HCT116 (cell line): ENCODE results near the gene SORCS2. TPM values are rescaled to one million over a fixed set of nuclear protein-coding genes. Genes with fewer than 3 reads are reported as not detected.

Source experiments
- ATAC-seq: fragments of 200-7000 bp; cut with Tn5 transposase; 2 replicates; pipeline ENCODE4 v1.9.1; 2020; ENCODE audit warnings: mild to moderate bottlenecking, moderate library complexity
- BruUV-seq: library from RNA; stranded (reverse); fragments of 400-500 nt; replicated peaks from 2 replicates; lab custom pipeline; 2021; lab: Mats Ljungman, UMichigan
- CTCF ChIA-PET: fragments of 300-600 bp; sonication (Branson Sonifier 250); formaldehyde crosslinking; loops from one replicate; lab custom pipeline; 2021; ENCODE audit warnings: antibody characterized with exemption; lab: Charles Lee
- POLR2A ChIA-PET: fragments of 300-600, 350-600 bp; sonication (Branson Sonifier 250); formaldehyde crosslinking; loops from one replicate; lab custom pipeline; 2021; ENCODE audit warnings: antibody characterized with exemption; lab: Charles Lee
- RAD21 ChIA-PET, 2 experiments: fragments of 300-600 bp; sonication (Branson Sonifier 250); formaldehyde crosslinking; loops; one replicate each; lab custom pipeline; 2023; ENCODE audit warnings: low total read pairs in 2 of 2; ENCODE audit not compliant: uncharacterized antibody in 2 of 2, unreplicated experiment in 2 of 2, low non-redundant PET in 1 of 2; lab: Charles Lee
- DNase-seq: peaks from one replicate; pipeline ENCODE4 v3.0.0-alpha.2; 2010; ENCODE audit warnings: low read depth, low spot score
- H2AFZ ChIP-seq: fragments of 200-600 bp; shearing (Covaris generic), sonication (generic); 2 replicates; pipeline ENCODE4 v1.6.1; 2017; ENCODE audit warnings: low read depth, mixed run types, mixed read lengths, antibody characterized with exemption, low read length; ENCODE audit not compliant: poor library complexity, severe bottlenecking
- H3K27ac ChIP-seq: 2 replicates; pipeline ENCODE4 v1.5.1; 2012; ENCODE audit warnings: low read depth, low read length
- H3K27me3 ChIP-seq: fragments of 200-600 bp; sonication (generic); 2 replicates; pipeline ENCODE4 v1.6.1; 2016; ENCODE audit warnings: mixed run types, low read length, mixed read lengths; ENCODE audit not compliant: insufficient read depth
- H3K36me3 ChIP-seq, 2 experiments: fragments of 200-500 bp in 1 of 2; fragments of 200-600 bp in 1 of 2; sonication (Bioruptor generic) in 1 of 2; sonication (generic) in 1 of 2; 2 replicates each; pipeline versions ENCODE4 v1.5.1 to v1.6.1; 2014 to 2016; ENCODE audit warnings: low read length in 2 of 2, inconsistent platforms in 1 of 2, mixed read lengths in 1 of 2, mixed run types in 1 of 2; ENCODE audit not compliant: insufficient read depth in 2 of 2, control insufficient read depth in 1 of 2
- H3K4me1 ChIP-seq, 2 experiments: fragments of 200-600 bp in 1 of 2; sonication (generic) in 1 of 2; 2 replicates each; pipeline versions ENCODE4 v1.5.1 to v1.6.1; 2012 to 2017; ENCODE audit warnings: low read length in 2 of 2, inconsistent platforms in 1 of 2, mild to moderate bottlenecking in 1 of 2, mixed read lengths in 1 of 2, mixed run types in 1 of 2, moderate library complexity in 1 of 2; ENCODE audit not compliant: insufficient read depth in 2 of 2, control insufficient read depth in 1 of 2
- H3K4me2 ChIP-seq: fragments of 200-600 bp; sonication (generic); 2 replicates; pipeline ENCODE4 v1.6.1; 2017; ENCODE audit warnings: mixed run types, low read length, mixed read lengths
- H3K4me3 ChIP-seq, 2 experiments: fragments of 200-600 bp in 1 of 2; sonication (generic) in 1 of 2; replicated peaks in 1 of 2; 2 replicates each; pipeline ENCODE4 v1.5.1; 2011 to 2016; ENCODE audit warnings: low read length in 2 of 2, control low read depth in 1 of 2, low read depth in 1 of 2, mild to moderate bottlenecking in 1 of 2, mixed read lengths in 1 of 2, mixed run types in 1 of 2
- H3K79me2 ChIP-seq: fragments of 200-600 bp; sonication (generic); 2 replicates; pipeline ENCODE4 v1.6.1; 2017; ENCODE audit warnings: mild to moderate bottlenecking, mixed run types, low read length, moderate library complexity, mixed read lengths; ENCODE audit not compliant: insufficient read depth
- H3K9ac ChIP-seq: fragments of 200-600 bp; sonication (generic); 2 replicates; pipeline ENCODE4 v1.6.1; 2016; ENCODE audit warnings: low read length, mixed read lengths
- H3K9me2 ChIP-seq: fragments of 200-600 bp; sonication (generic), shearing (Covaris generic); 2 replicates; pipeline ENCODE4 v1.6.1; 2017; ENCODE audit warnings: mixed run types, mild to moderate bottlenecking, moderate library complexity; ENCODE audit not compliant: insufficient read depth
- H3K9me3 ChIP-seq, 2 experiments: fragments of 200-500 bp in 1 of 2; fragments of 200-600 bp in 1 of 2; sonication (Bioruptor generic) in 1 of 2; sonication (generic) in 1 of 2; 2 replicates each; pipeline ENCODE4 v1.6.1; 2014 to 2017; ENCODE audit warnings: low read length in 2 of 2, mixed read lengths in 2 of 2, inconsistent platforms in 1 of 2, low read depth in 1 of 2, mild to moderate bottlenecking in 1 of 2, mixed run types in 1 of 2, moderate library complexity in 1 of 2; ENCODE audit not compliant: control insufficient read depth in 1 of 2, insufficient read depth in 1 of 2
- H4K20me1 ChIP-seq: fragments of 200-600 bp; sonication (generic), shearing (Covaris generic); 2 replicates; pipeline ENCODE4 v1.6.1; 2017; ENCODE audit warnings: mixed run types, mild to moderate bottlenecking, moderate library complexity; ENCODE audit not compliant: insufficient read depth
- CEBPB ChIP-seq: IDR thresholded peaks from 2 replicates; pipeline ENCODE4 v1.6.1; 2012; ENCODE audit warnings: low read depth
- EGR1 ChIP-seq: IDR thresholded peaks from 2 replicates; pipeline ENCODE4 v1.6.1; 2012; ENCODE audit warnings: low read depth
- ELF1 ChIP-seq: IDR thresholded peaks from 2 replicates; pipeline ENCODE4 v1.6.1; 2012; ENCODE audit warnings: low read depth, borderline replicate concordance
- EZH2 ChIP-seq: fragments of 200-600 bp; sonication (generic); IDR thresholded peaks from 2 replicates; pipeline ENCODE4 v1.6.1; 2017; ENCODE audit warnings: antibody characterized with exemption, mixed run types
- FOSL1 ChIP-seq: IDR thresholded peaks from 2 replicates; pipeline ENCODE4 v1.6.1; 2012; ENCODE audit warnings: low read depth
- JUND ChIP-seq: IDR thresholded peaks from 2 replicates; pipeline ENCODE4 v1.6.1; 2012
- SIN3A ChIP-seq: IDR thresholded peaks from 2 replicates; pipeline ENCODE4 v1.6.1; 2012; ENCODE audit warnings: low read depth
- TCF7L2 ChIP-seq: IDR thresholded peaks from 2 replicates; pipeline ENCODE4 v1.7.0; 2011; ENCODE audit warnings: borderline replicate concordance, inconsistent platforms; ENCODE audit not compliant: insufficient read depth, insufficient read length; ENCODE audit errors: extremely low read depth
- YY1 ChIP-seq: IDR thresholded peaks from 2 replicates; pipeline ENCODE4 v1.6.1; 2011; ENCODE audit warnings: low read length, low read depth, moderate library complexity, mild to moderate bottlenecking; ENCODE audit not compliant: insufficient replicate concordance; ENCODE audit errors: extremely low read depth
- intact Hi-C: fragments of 100-400 bp; cut with micrococcal nuclease; formaldehyde crosslinking; loops from 2 replicates; pipeline ENCODE4 v1.10.0; 2022
- total RNA-seq: library from RNA; stranded (reverse); gene quantifications from one replicate; pipeline ENCODE4 v1.2.1, GENCODE V29; 2021; ENCODE audit not compliant: unreplicated experiment
- TF ChIP-seq, protein P1 (sequence below): IDR thresholded peaks from 2 replicates; pipeline ENCODE4 v1.6.1; 2012
- TF ChIP-seq, protein P2 (sequence below), 3 experiments: fragments of 200-600 bp in 1 of 3; sonication (generic) in 1 of 3; IDR thresholded peaks in 2 of 3; conservative IDR thresholded peaks in 1 of 3; 2 replicates each; pipeline ENCODE4 v1.5.1; 2012 to 2017; ENCODE audit warnings: low read depth in 2 of 3, low read length in 2 of 3, antibody characterized with exemption in 1 of 3, borderline replicate concordance in 1 of 3, control low read depth in 1 of 3, mild to moderate bottlenecking in 1 of 3, mixed read lengths in 1 of 3, mixed run types in 1 of 3, moderate library complexity in 1 of 3; ENCODE audit not compliant: insufficient read depth in 1 of 3
- TF ChIP-seq, protein P3 (sequence below): IDR thresholded peaks from 2 replicates; pipeline ENCODE4 v1.6.1; 2012; ENCODE audit warnings: low read depth

Gene SORCS2
- total RNA-seq, 1 experiment from 2014 or later, result 0.37 TPM

DNA sequence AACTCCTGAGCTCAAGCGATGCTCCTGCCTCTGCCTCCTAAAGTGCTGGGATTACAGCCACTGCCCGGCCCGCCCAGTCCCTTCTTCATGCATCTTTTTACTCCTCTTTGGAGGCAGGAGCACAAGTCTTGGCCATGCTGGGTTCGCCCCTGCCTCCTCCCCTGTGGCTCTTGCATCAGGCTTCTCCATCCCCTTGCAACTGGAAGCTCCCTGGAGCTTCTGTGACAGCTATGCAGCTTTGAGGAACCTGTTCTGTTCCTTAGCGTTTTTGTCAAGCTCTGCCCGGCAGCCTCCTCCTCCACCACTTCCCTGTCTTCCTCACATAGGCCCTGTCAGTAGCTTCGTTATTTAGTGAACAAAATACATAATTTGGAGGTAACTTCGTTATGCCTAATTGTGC is 168.5 kb downstream of the SORCS2 start:
- TF ChIP-seq, protein P1, sequence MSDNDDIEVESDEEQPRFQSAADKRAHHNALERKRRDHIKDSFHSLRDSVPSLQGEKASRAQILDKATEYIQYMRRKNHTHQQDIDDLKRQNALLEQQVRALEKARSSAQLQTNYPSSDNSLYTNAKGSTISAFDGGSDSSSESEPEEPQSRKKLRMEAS, result no peak
- TF ChIP-seq FOSL1 (no peak), EZH2 (no peak), TCF7L2 (no peak), EGR1 (no peak), SIN3A (no peak), YY1 (no peak), ELF1 (no peak), JUND (no peak), CEBPB (no peak)
- TF ChIP-seq, protein P2, sequence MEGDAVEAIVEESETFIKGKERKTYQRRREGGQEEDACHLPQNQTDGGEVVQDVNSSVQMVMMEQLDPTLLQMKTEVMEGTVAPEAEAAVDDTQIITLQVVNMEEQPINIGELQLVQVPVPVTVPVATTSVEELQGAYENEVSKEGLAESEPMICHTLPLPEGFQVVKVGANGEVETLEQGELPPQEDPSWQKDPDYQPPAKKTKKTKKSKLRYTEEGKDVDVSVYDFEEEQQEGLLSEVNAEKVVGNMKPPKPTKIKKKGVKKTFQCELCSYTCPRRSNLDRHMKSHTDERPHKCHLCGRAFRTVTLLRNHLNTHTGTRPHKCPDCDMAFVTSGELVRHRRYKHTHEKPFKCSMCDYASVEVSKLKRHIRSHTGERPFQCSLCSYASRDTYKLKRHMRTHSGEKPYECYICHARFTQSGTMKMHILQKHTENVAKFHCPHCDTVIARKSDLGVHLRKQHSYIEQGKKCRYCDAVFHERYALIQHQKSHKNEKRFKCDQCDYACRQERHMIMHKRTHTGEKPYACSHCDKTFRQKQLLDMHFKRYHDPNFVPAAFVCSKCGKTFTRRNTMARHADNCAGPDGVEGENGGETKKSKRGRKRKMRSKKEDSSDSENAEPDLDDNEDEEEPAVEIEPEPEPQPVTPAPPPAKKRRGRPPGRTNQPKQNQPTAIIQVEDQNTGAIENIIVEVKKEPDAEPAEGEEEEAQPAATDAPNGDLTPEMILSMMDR (IDR thresholded peaks at IDR 0.05 in 2 of 3, conservative IDR thresholded peaks at IDR 0.05 in 1 of 3; ENCODE audit: borderline replicate concordance in 1 of 3, insufficient read depth in 1 of 3, low read depth in 2 of 3, low read length in 2 of 3), result no peak
- TF ChIP-seq, protein P3, sequence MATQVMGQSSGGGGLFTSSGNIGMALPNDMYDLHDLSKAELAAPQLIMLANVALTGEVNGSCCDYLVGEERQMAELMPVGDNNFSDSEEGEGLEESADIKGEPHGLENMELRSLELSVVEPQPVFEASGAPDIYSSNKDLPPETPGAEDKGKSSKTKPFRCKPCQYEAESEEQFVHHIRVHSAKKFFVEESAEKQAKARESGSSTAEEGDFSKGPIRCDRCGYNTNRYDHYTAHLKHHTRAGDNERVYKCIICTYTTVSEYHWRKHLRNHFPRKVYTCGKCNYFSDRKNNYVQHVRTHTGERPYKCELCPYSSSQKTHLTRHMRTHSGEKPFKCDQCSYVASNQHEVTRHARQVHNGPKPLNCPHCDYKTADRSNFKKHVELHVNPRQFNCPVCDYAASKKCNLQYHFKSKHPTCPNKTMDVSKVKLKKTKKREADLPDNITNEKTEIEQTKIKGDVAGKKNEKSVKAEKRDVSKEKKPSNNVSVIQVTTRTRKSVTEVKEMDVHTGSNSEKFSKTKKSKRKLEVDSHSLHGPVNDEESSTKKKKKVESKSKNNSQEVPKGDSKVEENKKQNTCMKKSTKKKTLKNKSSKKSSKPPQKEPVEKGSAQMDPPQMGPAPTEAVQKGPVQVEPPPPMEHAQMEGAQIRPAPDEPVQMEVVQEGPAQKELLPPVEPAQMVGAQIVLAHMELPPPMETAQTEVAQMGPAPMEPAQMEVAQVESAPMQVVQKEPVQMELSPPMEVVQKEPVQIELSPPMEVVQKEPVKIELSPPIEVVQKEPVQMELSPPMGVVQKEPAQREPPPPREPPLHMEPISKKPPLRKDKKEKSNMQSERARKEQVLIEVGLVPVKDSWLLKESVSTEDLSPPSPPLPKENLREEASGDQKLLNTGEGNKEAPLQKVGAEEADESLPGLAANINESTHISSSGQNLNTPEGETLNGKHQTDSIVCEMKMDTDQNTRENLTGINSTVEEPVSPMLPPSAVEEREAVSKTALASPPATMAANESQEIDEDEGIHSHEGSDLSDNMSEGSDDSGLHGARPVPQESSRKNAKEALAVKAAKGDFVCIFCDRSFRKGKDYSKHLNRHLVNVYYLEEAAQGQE, result no peak
- intact Hi-C loops, result no loop called here
- no peak for DNase-seq
- Histone ChIP-seq H3K4me3 (no peak overlapping the region), H3K36me3 (no peaks in the 10 kb centered on the region), H3K9me2 (no peaks in the 10 kb centered on the region), H3K4me2 (no peak overlapping the region), H3K9ac (no peak overlapping the region), H3K9me3 (no peaks in the 10 kb centered on the region), H4K20me1 (no peaks in the 10 kb centered on the region), H2AFZ (no peak overlapping the region), H3K27ac (no peak overlapping the region), H3K79me2 (no peaks in the 10 kb centered on the region), H3K27me3 (peaks cover 15% of the 10 kb centered on the region; the same call in 1 of the 2 replicates), H3K4me1 (peaks cover 8 to 9% of the 10 kb centered on the region in 2 experiments; a peak in 2 of 4 replicates)
- no peak for ATAC-seq
- BruUV-seq, result no TSS peak
- ChIA-PET POLR2A (no interaction called here), CTCF (no interaction called here), RAD21 (no interaction called here)
